MM.1S (cell line): ENCODE results near the gene IQGAP2.

Source experiments
- DNase-seq: peaks from one replicate; pipeline ENCODE4 v3.0.0-alpha.2; 2015
- H2AFZ ChIP-seq: fragments of 300-600 bp; sonication (generic); 2 replicates; pipeline ENCODE4 v1.6.0; 2016; ENCODE audit warnings: antibody characterized with exemption, low read length
- H3F3A ChIP-seq: fragments of 300-600 bp; sonication (generic); 2 replicates; pipeline ENCODE4 v1.6.1; 2016; ENCODE audit warnings: mild to moderate bottlenecking, antibody characterized with exemption, low read length, moderate library complexity, mixed read lengths; ENCODE audit not compliant: insufficient read depth
- H3K27ac ChIP-seq: fragments of 300-600 bp; sonication (generic); 2 replicates; pipeline ENCODE4 v1.5.1; 2016; ENCODE audit warnings: mild to moderate bottlenecking, low read length
- H3K27me3 ChIP-seq: fragments of 300-600 bp; sonication (generic); replicated peaks from 2 replicates; pipeline ENCODE4 v1.6.0; 2016; ENCODE audit warnings: low read length; ENCODE audit not compliant: insufficient read depth
- H3K36me3 ChIP-seq: fragments of 300-600 bp; sonication (generic); replicated peaks from 2 replicates; pipeline ENCODE4 v1.6.1; 2016; ENCODE audit warnings: mild to moderate bottlenecking, low read length, mixed read lengths; ENCODE audit not compliant: insufficient read depth
- H3K4me1 ChIP-seq: fragments of 300-600 bp; sonication (generic); 2 replicates; pipeline ENCODE4 v1.6.1; 2016; ENCODE audit warnings: low read length, mixed read lengths
- H3K4me2 ChIP-seq: fragments of 300-600 bp; sonication (generic); 2 replicates; pipeline ENCODE4 v1.6.0; 2016; ENCODE audit warnings: low read depth, low read length
- H3K4me3 ChIP-seq: fragments of 300-600 bp; sonication (generic); 2 replicates; pipeline ENCODE4 v1.5.1; 2016; ENCODE audit warnings: low read length, mixed read lengths
- H3K79me2 ChIP-seq: fragments of 300-600 bp; sonication (generic); 2 replicates; pipeline ENCODE4 v1.6.1; 2016; ENCODE audit warnings: mixed run types, low read length, mixed read lengths
- H3K9ac ChIP-seq: fragments of 300-600 bp; sonication (generic); 2 replicates; pipeline ENCODE4 v1.6.1; 2016; ENCODE audit warnings: low read length, mixed read lengths
- H3K9me2 ChIP-seq: fragments of 300-600 bp; sonication (generic); replicated peaks from 2 replicates; pipeline ENCODE4 v1.6.1; 2016; ENCODE audit warnings: mild to moderate bottlenecking, low read length, mixed read lengths; ENCODE audit not compliant: insufficient read depth
- H3K9me3 ChIP-seq: fragments of 300-600 bp; sonication (generic); replicated peaks from 2 replicates; pipeline ENCODE4 v1.6.1; 2016; ENCODE audit warnings: mild to moderate bottlenecking, low read length, mixed read lengths; ENCODE audit not compliant: insufficient read depth
- H4K20me1 ChIP-seq: fragments of 300-600 bp; sonication (generic); 2 replicates; pipeline ENCODE4 v1.6.1; 2016; ENCODE audit warnings: mild to moderate bottlenecking, low read length, moderate library complexity, mixed read lengths; ENCODE audit not compliant: insufficient read depth
- EZH2 ChIP-seq: fragments of 300-600 bp; sonication (generic); optimal IDR thresholded peaks from 2 replicates; pipeline ENCODE3; 2017; ENCODE audit warnings: low read depth, mild to moderate bottlenecking, antibody characterized with exemption, low read length, mixed read lengths
- EZH2phosphoT487 ChIP-seq: fragments of 300-600 bp; sonication (generic); IDR thresholded peaks from 2 replicates; pipeline ENCODE4 v1.6.1; 2018; ENCODE audit warnings: antibody characterized with exemption, low read length
- TF ChIP-seq, protein P1 (sequence below): fragments of 300-600 bp; sonication (generic); IDR thresholded peaks from 2 replicates; pipeline ENCODE4 v1.5.1; 2016; ENCODE audit warnings: antibody characterized with exemption, low read length, mixed read lengths

The IQGAP2 gene

DNA sequence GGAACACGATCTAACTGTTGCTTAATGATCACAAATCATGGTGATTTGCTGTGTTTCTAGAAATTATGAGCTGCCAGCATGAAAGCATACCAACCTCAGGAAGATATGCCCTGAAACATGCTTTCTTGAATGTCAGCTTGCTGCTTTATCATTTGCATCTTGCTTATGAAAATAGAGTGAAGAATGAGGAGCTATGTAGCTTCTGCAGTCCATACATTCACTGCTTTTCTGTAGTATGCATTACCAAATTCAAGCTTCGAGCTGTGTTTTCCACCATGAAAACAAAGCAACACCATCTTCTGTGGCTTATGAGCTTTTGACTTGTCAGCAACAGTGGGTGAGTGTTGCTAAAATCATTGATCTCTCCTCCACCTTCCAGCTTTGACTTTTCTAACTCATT lies 203.6 kb downstream of the IQGAP2 start:
- H2AFZ ChIP-seq, result no peak overlapping the region

DNA sequence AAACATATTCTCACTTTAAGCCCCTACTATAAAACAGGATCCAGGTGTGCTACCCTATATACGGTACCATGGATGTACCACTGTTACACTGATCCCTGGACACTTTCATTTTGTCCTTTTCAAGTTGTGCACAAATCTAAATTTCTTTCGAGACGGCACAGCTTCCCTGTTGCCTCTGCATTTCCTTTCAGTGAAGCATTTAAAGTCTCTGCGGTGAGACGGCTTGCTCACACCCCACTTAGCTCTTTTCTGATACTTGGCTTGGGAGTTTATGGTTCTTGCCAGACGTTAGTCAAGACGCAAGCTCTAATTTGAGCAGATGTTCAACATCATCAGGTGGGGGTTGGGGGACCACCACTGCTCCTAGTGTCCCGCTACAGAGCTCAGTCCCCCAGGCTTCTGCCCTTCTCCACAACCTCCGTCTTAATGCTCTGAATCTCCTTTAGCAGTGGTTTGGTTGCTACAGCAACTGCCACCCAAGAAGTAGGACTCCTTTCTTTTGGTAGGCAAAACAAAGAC lies 204.3 kb downstream of the IQGAP2 start:
- no peaks in the 10 kb centered on the region for H3F3A ChIP-seq
- no peaks in the 10 kb centered on the region for H3K27me3 ChIP-seq
- H3K79me2 ChIP-seq, result no peaks in the 10 kb centered on the region
- H3K4me3 ChIP-seq, result no peak overlapping the region
- H3K27ac ChIP-seq, result no peak overlapping the region
- H3K9me2 ChIP-seq, result no peaks in the 10 kb centered on the region
- no peak for DNase-seq
- H2AFZ ChIP-seq, result no peak overlapping the region
- H3K4me1 ChIP-seq, result no peaks in the 10 kb centered on the region
- TF ChIP-seq EZH2, result no peak
- no peak for TF ChIP-seq EZH2phosphoT487
- TF ChIP-seq, protein P1, sequence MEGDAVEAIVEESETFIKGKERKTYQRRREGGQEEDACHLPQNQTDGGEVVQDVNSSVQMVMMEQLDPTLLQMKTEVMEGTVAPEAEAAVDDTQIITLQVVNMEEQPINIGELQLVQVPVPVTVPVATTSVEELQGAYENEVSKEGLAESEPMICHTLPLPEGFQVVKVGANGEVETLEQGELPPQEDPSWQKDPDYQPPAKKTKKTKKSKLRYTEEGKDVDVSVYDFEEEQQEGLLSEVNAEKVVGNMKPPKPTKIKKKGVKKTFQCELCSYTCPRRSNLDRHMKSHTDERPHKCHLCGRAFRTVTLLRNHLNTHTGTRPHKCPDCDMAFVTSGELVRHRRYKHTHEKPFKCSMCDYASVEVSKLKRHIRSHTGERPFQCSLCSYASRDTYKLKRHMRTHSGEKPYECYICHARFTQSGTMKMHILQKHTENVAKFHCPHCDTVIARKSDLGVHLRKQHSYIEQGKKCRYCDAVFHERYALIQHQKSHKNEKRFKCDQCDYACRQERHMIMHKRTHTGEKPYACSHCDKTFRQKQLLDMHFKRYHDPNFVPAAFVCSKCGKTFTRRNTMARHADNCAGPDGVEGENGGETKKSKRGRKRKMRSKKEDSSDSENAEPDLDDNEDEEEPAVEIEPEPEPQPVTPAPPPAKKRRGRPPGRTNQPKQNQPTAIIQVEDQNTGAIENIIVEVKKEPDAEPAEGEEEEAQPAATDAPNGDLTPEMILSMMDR, result no peak
- H3K9me3 ChIP-seq, result no peaks in the 10 kb centered on the region
- H3K36me3 ChIP-seq, result no peaks in the 10 kb centered on the region
- no peaks in the 10 kb centered on the region for H4K20me1 ChIP-seq
- no peak overlapping the region for H3K4me2 ChIP-seq
- H3K9ac ChIP-seq, result no peak overlapping the region

More for the DNA sequence above, 203.6 kb downstream of the IQGAP2 start:
- H4K20me1 ChIP-seq, result no peaks in the 10 kb centered on the region
- no peaks in the 10 kb centered on the region for H3K27me3 ChIP-seq
- H3K79me2 ChIP-seq, result no peaks in the 10 kb centered on the region
- H3K27ac ChIP-seq, result no peak overlapping the region
- TF ChIP-seq EZH2phosphoT487 (no peak), EZH2 (no peak)
- TF ChIP-seq, protein P1, result no peak
- no peak overlapping the region for H3K9ac ChIP-seq
- no peak overlapping the region for H3K4me2 ChIP-seq
- H3F3A ChIP-seq, result no peaks in the 10 kb centered on the region
- DNase-seq, result no peak
- no peaks in the 10 kb centered on the region for H3K36me3 ChIP-seq
- no peaks in the 10 kb centered on the region for H3K9me2 ChIP-seq
- H3K9me3 ChIP-seq, result no peaks in the 10 kb centered on the region
- H3K4me1 ChIP-seq, result no peaks in the 10 kb centered on the region
- H3K4me3 ChIP-seq, result no peak overlapping the region

DNA sequence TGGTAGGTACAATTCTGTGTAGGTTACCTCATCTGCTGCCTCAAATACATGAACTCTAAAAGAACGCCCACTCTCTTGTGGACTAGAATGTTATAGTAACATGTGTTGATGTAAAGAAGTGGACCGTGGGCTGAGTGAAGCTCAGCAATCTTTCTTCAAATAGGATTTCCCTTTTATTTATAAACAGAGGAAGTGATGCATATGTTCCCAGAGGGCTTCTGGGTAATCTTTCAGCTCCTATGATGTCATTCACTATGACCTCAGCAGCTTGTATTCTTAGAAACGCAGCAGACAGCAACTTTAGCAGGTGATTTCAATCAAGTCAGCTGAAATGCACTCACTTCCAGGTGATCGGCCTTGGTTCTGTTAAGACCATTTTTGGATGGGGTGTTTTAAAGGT lies 205.7 kb downstream of the IQGAP2 start:
- Histone ChIP-seq H2AFZ (no peak overlapping the region), H3K4me2 (no peak overlapping the region), H3K36me3 (no peaks in the 10 kb centered on the region), H3K4me3 (no peak overlapping the region), H3K9me2 (no peaks in the 10 kb centered on the region), H3F3A (no peaks in the 10 kb centered on the region), H4K20me1 (no peaks in the 10 kb centered on the region), H3K79me2 (no peaks in the 10 kb centered on the region), H3K4me1 (no peaks in the 10 kb centered on the region), H3K27ac (no peak overlapping the region), H3K9me3 (no peaks in the 10 kb centered on the region), H3K27me3 (no peaks in the 10 kb centered on the region), H3K9ac (no peak overlapping the region)
- no peak for DNase-seq
- no peak for TF ChIP-seq EZH2phosphoT487
- no peak for TF ChIP-seq EZH2

DNA sequence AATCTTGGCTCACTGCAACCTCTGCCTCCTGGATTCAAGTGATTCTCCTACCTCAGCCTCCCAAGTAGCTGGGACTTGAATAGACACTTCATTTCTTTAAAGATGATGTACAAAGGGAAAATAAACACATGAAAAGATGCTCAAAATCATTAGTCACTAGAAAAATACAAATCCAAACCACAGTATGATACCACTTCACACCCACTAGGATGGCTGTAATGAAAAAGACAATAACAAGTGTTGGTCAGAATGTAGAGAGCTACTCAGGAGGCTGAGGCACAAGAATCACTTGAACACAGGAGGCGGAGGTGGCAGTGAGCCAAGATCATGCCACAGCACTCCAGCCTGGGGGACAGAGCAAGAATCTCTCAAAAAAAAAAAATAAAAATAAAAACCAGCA lies 207.1 kb downstream of the IQGAP2 start:
- H3K4me2 ChIP-seq, result no peak overlapping the region
- DNase-seq, result no peak
- no peak overlapping the region for H3K9ac ChIP-seq
- H3K9me2 ChIP-seq, result no peaks in the 10 kb centered on the region
- no peaks in the 10 kb centered on the region for H3K9me3 ChIP-seq
- no peak overlapping the region for H2AFZ ChIP-seq
- no peaks in the 10 kb centered on the region for H3K36me3 ChIP-seq
- H3F3A ChIP-seq, result no peaks in the 10 kb centered on the region
- no peaks in the 10 kb centered on the region for H3K4me1 ChIP-seq
- no peak overlapping the region for H3K27ac ChIP-seq
- no peaks in the 10 kb centered on the region for H3K79me2 ChIP-seq
- H3K27me3 ChIP-seq, result no peaks in the 10 kb centered on the region
- no peaks in the 10 kb centered on the region for H4K20me1 ChIP-seq
- H3K4me3 ChIP-seq, result no peak overlapping the region
- TF ChIP-seq EZH2phosphoT487, result no peak
- TF ChIP-seq, protein P1, result no peak
- TF ChIP-seq EZH2, result no peak
